RPMI8226 (cell line): Measurements from ENCODE around the gene TAS1R1.
"Not testable (repeated sequence)": the region's sequence is repeated elsewhere in the genome, so short reads cannot be mapped to it uniquely, and the experiment has no call there.

Experiments
- DNase-seq: peaks from one replicate; pipeline ENCODE4 v3.0.0-alpha.2; 2015

The TAS1R1 gene

DNA sequence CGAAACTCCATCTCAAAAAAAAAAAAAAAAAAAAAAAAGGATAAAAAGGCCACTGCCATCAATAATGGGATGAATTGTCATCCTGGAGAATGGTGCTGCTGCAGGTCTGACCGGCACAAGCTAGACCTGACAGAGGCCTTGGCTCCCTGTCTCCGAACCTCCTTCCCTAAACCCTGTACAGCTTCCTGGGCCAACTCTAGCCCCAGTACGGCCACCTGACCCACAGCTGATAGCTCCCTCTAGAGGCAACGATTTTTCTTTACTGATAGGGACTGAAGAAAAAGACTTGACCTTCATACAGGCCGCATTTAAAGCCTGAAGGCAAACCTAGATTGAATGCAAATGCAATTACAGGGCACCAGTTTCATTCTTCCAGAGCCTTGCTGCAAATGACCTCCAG lies 31.5 kb upstream of the TAS1R1 start:
- DNase-seq = peak; percentile 50

DNA sequence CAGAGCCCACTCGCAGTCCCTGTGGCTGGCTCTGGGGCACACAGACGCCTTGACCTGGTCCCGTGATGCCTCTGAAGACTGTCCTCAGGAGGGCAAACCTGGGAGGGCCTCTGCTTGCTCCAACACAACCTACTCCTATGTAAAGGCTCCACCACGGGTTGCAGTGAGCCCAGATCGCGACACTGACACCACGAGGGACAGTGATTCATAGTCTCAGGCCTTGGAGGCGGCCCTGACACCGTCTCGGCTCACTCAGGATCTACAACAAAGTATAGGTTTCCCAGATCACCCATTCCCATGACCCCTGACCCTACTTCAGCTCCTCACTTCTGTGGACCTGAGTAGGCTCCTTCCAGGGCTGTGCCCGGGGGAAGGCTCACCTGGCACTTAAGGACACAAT lies 28.8 kb upstream of the TAS1R1 start:
- no peak for DNase-seq

DNA sequence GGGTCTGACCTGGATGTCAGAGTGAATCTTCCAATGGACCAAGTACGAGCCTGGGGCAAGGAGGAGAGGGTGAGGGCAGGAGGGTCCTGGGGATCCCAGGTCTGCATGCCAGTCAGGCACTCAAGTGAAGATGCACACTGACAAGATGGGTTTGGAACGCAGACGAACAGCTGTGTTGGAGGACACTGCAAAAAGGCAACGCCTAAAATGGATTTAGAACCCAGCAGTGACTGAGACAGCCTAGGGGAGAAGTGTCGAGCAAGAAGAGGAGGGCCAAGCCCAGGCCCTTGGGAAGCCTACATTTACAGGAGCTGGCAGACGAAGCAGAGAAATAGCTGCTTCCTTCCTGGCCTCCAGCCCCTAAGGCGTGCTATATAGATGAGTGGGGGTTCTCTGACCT lies 26.6 kb upstream of the TAS1R1 start:
- DNase-seq = no peak

DNA sequence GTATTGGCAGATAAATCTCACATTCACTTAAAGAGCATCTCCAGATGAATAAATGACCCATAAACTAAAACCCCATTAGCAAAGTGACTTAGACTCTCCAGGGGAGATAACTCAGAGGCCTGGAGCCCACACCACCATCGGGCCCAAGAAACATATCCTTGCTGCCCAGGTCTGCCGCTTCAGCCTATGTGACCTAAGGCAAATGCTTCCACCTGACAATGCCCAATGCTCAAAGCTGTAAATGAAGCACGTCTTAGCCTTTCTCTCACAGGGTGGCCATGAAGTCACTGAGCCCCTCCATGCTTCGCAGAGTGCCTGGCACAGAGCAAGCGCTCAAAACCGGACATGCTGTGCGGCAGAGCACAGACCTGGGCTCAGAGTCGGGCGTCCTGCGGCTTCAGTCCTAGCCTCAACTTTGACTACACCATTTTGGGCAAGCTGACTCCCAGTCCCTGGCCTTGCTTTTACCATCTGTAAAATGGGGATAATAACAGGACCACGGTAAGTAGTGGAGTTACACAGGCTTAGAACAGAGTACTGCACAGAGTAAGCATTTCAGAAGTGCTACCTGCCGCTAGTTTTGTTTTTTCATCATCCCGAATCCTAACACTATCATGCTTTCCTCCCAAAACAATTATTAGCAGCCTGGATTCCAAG lies 24.5 kb upstream of the TAS1R1 start:
- no peak for DNase-seq

DNA sequence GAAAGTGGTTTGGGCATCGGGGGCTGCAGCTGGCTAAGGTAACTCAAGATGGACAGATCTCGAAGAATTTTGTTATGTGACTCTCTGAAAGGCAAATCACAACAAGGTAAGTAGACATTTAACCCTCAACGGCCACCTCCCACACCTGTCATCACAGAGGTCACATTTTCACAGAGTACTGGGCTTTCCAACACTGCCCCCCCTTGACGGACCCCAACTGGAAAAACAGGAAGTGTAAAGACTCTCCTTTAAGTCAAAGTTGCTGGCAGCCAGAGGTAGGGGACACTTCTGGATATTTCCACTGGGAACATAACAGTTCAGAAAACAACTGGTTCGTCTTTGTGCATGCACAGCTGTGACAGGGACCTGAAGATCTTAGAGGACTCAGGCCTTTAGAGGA lies 23.1 kb upstream of the TAS1R1 start:
- DNase-seq = no peak

DNA sequence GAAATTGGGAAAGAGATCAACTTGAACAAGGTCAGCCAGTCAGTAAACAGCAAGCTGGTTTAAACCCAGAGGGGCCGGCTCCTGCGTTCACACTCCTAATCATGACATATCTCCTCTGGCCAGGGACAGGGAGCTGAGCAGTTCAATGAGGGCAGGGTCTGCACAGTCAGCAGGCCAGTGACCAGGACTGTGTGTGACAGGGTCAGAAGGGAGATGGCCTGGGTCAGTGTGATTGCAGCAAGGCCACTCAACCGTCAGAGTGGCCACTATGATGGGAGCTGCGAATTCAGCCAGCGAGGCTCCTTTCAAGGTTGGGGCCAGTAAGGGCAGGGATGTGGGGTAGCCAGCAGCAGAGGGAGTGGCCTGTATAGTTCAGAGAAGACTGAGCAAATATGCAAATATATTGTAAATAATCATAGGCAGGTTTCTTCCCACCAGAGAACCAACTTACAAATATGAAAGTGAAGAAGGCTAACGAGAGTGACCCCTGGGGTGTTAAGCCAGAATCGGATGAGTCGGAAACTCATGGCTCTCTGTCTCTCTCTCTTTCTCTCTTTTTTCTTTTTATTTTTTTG lies 20.8 kb upstream of the TAS1R1 start:
- DNase-seq = no peak

DNA sequence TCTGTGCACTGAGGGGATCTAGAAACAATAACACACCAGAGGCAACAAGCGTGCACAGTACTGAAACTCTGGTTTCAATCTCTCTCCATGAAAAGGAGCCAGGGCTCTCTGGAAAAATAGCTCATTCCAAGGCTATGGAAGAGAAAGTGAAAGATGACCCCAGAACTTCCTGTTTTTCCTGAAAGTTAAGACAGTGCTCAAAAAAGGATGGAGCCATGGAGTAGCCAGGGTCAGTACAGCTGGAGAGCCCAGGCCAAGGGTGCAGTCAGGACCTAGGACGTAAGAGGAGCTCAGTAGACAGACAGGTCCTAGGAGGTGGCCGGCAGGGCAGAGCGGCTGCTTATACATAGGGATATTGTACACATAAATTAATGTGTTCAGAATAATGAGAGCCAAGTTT lies 19.9 kb upstream of the TAS1R1 start:
- DNase-seq = no peak

DNA sequence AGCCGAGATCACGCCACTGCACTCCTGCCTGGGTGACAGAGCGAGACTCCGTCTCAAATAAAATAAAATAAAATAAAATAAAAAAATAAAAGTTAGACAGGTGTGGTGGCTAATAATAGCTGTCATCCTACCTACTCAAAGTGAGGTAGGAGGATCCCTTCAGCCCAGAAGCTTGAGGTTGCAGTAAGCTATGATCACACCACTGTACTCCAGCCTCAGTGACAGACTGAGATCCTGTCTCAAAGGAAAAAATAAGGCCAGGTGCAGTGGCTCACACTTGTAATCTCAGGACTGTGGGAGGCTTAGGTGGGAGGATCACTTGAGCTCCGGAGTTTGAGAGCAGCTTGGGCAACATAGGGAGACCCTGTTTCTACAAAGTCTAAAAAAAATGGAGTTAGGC lies 18.8 kb upstream of the TAS1R1 start:
- no peak for DNase-seq

DNA sequence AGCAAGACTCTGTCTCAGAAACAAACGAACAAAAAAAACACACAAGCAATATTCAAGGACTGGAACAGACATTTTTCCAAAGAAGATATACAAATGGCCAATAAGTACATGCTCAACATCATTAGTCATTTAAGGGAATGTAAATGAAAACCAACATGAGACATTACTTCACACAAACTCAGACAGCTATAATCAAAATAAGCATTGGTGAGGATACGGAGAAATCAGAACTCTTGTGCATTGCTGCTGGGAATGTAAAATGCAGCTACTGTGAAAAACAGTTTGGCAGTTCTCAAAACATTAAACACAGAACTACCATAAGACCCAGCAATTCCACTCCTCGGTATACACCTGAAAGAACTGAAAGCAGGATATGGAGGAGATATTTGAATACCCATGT lies 16.2 kb upstream of the TAS1R1 start:
- no peak for DNase-seq

DNA sequence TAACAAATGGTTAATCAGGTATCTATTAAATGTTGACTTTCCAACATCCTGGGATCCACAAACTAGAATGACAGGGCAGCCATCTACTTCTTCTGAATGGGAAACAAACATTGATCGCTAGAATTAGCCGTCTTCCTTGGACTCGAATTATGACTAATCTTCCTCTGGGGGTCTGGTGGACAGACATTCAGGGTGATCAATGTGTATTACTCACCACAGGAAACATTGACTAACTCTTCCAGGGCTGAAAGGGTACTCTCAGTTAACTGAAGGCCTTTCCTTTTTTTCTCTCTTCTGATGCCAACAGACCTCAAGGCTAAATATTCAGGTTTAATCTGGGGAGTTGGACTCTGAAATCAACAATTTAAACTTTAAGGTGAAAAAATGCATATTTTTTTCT lies 10.3 kb upstream of the TAS1R1 start:
- DNase-seq = no peak

DNA sequence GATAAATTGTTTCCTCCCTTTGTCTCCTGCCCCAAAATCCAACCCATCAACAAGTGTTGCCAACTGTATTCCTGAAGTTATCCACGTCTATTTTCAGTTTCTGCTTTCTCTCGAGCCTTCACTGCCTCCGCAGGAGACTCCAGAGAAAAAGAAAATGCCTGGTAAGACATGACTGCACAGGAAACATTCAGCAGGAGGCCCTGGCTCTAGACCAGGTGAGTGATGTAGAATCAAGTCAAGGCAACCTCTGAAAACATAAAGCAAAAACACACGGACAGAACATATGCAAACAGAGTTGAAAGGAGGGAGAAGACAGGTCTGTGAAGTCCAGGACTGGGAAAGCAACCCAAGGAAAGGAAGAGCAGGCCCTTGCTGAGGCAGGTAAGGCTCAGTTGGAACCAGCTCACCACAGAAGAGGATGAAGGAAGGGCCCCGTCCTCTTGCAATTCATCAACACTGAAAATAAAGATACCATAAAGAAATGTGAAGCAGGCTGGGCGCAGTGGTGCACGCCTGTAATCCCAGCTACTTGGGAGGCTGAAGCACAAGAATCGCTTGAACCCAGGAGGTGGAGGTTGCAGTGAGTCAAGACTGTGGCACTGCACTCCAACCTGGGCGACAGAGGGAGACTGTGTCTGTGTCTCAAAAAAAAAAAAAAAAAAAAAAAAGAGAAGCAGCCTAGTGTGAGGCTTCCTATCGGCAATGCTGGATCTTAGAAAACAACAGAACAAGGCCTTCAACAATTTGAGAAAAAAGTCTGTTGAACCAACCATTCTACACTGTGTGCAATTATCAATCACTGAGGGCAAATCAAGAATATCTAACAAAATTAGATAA lies 9.6 kb upstream of the TAS1R1 start:
- no peak for DNase-seq

DNA sequence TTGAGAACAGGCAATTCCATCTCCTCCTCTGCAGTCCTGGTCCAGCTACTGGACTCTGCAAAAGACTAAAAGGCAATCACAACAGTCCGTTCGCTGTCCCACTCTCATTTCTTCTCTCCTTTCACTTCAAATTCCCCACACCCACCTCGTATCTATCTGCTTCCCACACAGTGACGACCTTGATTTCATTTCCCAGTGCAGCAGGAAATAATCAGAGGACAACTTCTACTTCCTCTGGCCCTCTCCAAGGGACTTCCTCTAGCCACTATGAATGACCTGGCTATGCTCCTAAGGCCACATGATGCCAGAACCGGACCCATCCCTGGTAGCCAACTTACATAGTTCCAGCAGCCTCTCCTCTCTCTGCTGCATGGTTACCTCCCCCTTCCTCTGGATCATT lies 8.8 kb upstream of the TAS1R1 start:
- DNase-seq = no peak

DNA sequence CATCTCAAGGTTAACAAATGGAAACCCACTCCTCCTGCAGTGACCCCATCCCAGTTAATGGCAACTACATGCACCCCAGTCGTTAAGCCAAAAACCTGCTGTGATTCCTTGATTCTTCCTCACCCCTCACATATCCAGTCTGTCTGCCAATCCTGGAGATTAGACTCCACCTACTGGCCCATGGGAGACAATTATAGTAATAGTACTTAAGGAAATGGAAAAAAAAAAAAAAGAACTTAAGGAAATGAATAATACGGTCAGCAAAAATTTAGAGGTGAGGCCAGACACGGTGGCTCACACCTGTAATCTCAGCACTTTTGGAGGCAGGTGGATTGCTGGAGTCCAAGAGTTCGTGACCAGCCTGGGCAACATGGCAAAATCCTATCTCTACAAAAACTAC lies 7.8 kb upstream of the TAS1R1 start:
- DNase-seq = no peak

DNA sequence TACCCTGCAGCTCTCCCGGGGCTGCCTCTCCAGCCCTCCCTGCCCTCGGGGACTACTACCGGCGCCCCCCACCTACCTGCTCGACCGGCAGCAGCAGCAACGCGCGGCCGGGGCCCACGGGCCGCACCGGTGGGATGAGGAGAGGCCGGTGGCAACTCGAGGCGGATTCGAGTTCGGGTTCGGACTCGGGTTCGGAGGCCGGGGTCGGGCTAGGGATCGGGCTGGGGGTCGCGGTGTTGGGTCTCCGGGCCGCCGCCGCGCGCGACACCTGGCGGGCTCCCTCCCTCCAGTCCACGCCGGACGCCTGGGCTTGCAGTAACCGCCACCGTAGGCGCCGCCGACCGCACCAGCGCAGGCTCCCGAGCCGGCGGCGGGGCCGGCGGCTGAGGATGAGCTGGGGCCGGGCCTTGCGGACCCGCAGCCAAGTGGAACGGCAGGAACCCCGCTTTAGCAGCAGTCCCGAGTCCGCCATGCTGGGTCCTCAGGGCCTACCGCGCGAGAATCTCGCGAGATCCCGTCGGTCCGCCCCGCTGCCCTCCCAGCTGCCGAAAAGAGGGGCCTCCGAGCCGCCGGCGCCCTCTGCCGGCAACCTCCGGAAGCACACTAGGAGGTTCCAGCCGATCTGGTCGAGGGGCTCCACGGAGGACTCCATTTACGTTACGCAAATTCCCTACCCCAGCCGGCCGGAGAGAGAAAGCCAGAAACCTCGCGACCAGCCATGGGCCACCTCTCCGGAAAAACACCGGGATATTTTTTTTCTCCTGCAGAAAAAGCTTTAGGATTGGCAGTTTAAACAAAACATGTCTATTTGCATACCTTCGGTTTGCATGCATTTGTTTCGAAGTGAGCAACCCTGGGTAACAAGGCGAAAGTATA lies 838 bp upstream of the TAS1R1 start, which contains the start of gene NOL9:
NOL9 (minus strand) TSS at position 483 of the 876 bp plus-strand sequence; CDS start at position 472, 11 bp downstream.
- peak; percentile 97 for DNase-seq

DNA sequence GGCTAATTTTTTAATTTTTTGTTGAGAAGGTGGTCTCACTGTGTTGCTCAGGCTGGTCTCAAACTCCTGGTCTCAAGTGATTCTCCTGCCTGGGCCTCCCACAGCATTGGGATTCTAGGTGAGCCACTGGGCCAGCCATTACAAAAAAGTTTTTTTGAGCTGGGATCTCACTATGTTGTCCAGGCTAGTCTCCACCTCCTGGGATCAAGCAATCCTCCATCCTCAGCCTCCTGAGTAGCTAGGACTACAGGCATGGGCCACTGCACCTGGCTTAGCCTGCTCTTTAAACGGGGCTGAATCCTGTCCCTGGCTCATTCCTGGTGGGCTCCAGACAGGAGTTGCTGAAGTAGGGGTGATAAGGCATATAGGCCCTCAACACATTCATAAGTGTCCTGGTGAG lies 2.5 kb downstream of the TAS1R1 start:
- DNase-seq = no peak

DNA sequence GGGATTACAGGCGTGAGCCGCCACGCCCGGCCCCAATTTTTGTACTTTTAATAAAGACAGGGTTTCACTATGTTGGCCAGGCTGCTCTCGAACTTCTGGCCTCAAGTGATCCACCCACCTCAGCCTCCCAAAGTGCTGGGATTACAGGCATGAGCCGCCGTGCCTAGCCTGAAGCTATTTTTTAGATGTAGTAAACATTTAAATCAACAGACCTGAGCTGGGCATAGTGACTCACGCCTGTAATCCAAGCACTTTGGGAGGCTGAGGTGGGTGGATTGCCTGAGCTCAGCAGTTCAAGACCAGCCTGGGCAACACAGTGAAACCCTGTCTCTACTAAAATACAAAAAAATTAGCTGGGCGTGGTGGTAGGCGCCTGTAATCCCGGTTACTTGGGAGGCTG lies 4.1 kb downstream of the TAS1R1 start:
- DNase-seq = not testable (repeated sequence)

DNA sequence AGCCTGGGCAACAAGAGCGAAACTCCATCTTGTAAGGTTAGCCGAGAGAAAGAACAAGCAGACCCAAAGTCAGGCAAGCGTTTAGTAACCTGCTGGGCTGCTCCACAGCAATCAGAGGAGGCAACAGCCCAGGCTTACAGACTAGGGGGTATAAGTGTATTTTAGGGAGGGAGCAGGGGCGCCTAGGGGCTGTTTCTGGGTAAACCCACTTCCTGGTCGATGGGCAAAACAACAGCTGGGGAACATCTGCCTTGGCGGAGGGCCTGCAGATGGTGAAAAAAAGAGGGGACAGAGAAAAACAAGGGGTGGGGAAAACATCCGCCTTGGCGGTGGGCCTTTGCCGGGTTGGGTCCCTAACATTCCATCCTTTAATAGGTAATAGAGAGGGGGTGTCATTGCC lies 5.2 kb downstream of the TAS1R1 start:
- DNase-seq = no peak

DNA sequence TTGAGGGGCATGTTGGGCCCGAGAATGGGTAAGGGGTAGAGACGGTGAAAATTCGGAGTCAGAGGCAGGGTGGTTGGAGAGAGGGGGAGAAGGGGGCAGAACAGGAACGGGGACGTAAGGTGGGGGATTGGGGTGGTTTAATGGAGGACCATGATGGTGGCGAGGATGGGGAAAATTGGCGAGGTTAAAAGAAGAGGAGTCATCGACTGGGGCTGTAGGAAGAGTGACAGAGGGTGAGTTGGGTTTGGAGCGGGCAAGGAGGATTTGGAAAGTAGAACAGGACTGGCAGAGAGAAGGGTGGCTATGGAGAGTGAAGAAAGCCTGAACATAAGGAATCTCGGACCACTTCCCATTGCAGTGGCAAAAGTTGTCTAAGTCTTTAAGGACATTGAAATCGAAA lies 13.9 kb downstream of the TAS1R1 start:
- DNase-seq = no peak

DNA sequence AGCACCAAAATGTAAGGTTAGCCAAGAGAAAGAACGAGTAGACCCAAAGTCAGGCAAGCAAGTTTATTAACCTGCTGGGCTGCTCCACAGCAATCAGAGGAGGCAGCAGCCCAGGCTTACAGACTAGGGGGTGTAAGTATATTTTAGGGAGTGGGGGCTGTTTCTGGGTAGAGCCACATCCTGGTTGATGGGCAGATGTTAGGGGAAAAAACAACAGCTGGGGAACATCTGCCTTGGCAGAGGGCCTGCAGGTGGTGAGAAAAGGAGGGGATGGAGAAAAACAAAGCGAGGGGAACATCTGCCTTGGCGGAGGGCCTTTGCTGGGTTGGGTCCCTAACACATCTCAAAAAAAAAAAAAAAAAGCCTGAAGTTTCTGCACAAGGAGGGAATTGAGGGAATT lies 15.0 kb downstream of the TAS1R1 start:
- DNase-seq = peak; percentile 63

DNA sequence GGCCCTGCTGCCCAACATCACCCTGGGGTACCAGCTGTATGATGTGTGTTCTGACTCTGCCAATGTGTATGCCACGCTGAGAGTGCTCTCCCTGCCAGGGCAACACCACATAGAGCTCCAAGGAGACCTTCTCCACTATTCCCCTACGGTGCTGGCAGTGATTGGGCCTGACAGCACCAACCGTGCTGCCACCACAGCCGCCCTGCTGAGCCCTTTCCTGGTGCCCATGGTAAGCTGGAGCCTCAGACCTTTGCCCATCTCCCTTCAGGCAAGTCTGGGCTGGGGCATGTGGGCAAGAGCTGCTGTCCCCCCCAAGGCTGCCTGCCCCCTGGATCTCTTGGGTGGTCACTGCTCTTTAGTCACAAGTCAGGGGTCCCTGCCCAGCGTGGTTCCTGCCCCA lies 15.9 kb downstream of the TAS1R1 start:
- DNase-seq = no peak

DNA sequence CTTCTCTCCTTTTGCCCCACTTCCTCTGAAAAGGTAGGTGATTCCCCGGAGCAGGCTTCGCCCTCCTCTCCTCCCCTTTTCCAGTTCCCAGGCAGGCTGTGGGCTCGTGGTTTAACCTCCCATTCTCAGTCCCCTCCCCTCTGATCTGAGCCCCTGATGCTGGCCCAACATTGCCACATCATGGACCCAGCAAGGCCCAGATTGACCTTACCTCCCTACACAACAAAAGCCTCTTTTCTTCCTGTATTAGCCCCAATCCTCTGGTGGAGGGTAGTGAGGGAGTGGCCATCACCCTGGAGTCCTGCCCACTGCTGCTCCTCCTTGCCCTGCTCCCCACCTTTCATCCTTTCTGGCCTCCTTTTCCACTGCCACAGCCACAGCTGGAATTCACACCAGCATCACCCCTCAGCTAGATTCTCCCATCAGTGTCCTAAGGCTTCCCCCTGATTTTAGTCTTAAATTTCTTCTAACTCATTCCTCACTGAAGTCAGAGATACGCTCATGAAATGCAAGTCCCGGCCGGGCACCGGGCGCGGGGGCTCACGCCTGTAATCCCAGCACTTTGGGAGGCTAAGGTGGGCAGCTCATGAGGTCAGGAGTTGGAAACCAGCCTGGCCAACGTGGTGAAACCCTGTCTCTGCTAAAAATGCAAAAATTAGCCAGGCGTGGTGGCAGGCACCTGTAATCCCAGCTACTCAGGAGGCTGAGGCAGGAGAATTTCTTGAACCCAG lies 17.7 kb downstream of the TAS1R1 start:
- DNase-seq = no peak

DNA sequence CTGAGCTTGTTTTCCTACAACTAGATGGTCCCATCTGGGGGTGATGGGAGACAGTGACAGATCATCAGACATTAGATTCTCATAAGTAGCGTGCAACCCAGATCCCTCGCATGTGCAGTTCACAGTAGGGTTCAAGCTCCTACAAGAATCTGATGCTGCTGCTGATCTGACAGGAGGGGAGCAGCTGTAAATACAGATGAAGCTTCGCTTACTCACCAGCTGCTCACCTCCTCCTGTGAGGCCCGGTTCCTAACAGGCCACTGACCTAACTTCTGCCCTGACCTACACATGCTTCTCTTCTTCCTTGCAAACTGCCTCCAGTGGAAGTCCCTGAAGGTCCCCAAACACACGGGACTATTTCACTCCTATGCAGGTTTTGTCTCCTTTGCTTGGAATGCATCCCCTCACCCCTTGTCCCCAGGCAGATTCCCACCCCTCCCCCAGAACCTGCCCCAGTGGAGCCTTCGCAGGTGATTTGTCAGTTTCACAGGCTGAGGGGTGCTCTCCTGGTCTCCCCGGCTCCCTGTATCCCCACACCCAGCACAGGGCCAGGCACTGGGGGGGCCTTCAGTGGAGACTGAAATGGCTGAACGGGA lies 19.0 kb downstream of the TAS1R1 start:
- no peak for DNase-seq
